H1 (cell line): ENCODE measurements around the gene RXRA. TPM values are rescaled to one million over a fixed set of nuclear protein-coding genes. Genes with fewer than 3 reads are reported as not detected.

Source experiments
- CTCF ChIA-PET: fragments of 300-600 bp; sonication (Branson Sonifier 250); formaldehyde crosslinking; loops from one replicate; lab custom pipeline; 2021; ENCODE audit not compliant: partially characterized antibody; lab: Charles Lee
- POLR2A ChIA-PET: fragments of 300-600 bp; sonication (Branson Sonifier 250); formaldehyde crosslinking; loops from one replicate; lab custom pipeline; 2021; ENCODE audit warnings: inconsistent platforms; ENCODE audit not compliant: partially characterized antibody; lab: Charles Lee
- DNase-seq, 2 experiments: peaks; one replicate each; pipeline versions ENCODE4 v3.0.0 to v3.0.0-alpha.2; 2010 to 2022; ENCODE audit warnings: low spot score in 2 of 2, low read depth in 1 of 2, mixed read lengths in 1 of 2
- FAIRE-seq: peaks from 2 replicates; lab custom pipeline; 2011; peaks lifted over from hg19 to GRCh38; lab: Jason Lieb, UNC
- H2AFZ ChIP-seq: 2 replicates; pipeline ENCODE4 v1.8.1; 2012; ENCODE audit warnings: low read length, inconsistent platforms
- H2AK5ac ChIP-seq: 2 replicates; pipeline ENCODE4 v1.6.1; 2013; ENCODE audit warnings: low read depth, low read length
- H2BK120ac ChIP-seq: replicated peaks from 2 replicates; pipeline ENCODE3; 2013; ENCODE audit warnings: low read depth, low read length, inconsistent platforms
- H2BK12ac ChIP-seq: 2 replicates; pipeline ENCODE4 v1.6.1; 2013; ENCODE audit warnings: low read depth, low read length
- H2BK15ac ChIP-seq: 2 replicates; pipeline ENCODE4 v1.6.1; 2013; ENCODE audit warnings: low read length
- H2BK20ac ChIP-seq: 2 replicates; pipeline ENCODE4 v1.6.1; 2013; ENCODE audit warnings: low read length
- H2BK5ac ChIP-seq: 2 replicates; pipeline ENCODE4 v1.6.1; 2013; ENCODE audit warnings: low read depth, low read length
- H3K14ac ChIP-seq: 2 replicates; pipeline ENCODE4 v1.6.1; 2013; ENCODE audit warnings: inconsistent platforms; ENCODE audit not compliant: insufficient read length
- H3K18ac ChIP-seq: 2 replicates; pipeline ENCODE4 v1.6.1; 2013; ENCODE audit warnings: low read length; ENCODE audit errors: extremely low read depth
- H3K23ac ChIP-seq: 2 replicates; pipeline ENCODE4 v1.6.1; 2013; ENCODE audit warnings: inconsistent platforms; ENCODE audit not compliant: insufficient read length
- H3K23me2 ChIP-seq: 2 replicates; pipeline ENCODE4 v1.6.1; 2013; ENCODE audit warnings: low read depth, low read length
- H3K27ac ChIP-seq: 2 replicates; pipeline ENCODE4 v1.6.1; 2011; ENCODE audit warnings: low read depth, low read length, inconsistent platforms
- H3K27me3 ChIP-seq, 4 experiments: replicated peaks in 1 of 4; 1 replicate in 1 of 4; 2 replicates in 3 of 4; pipeline versions ENCODE4 v1.6.1 to v1.8.1; 2011 to 2013; ENCODE audit warnings: low read length in 3 of 4, mild to moderate bottlenecking in 3 of 4, inconsistent platforms in 2 of 4, mixed read lengths in 2 of 4, moderate library complexity in 1 of 4; ENCODE audit not compliant: control insufficient read depth in 3 of 4, insufficient read depth in 3 of 4; ENCODE audit errors: extremely low read depth in 1 of 4
- H3K36me3 ChIP-seq, 4 experiments: 2 replicates each; pipeline versions ENCODE4 v1.6.1 to v1.8.1; 2011 to 2013; ENCODE audit warnings: mild to moderate bottlenecking in 4 of 4, low read length in 3 of 4, moderate library complexity in 2 of 4, control low read depth in 1 of 4, inconsistent platforms in 1 of 4; ENCODE audit not compliant: insufficient read depth in 4 of 4, control insufficient read depth in 2 of 4
- H3K4ac ChIP-seq: replicated peaks from 2 replicates; pipeline ENCODE3; 2013; ENCODE audit warnings: low read length, low read depth, mixed read lengths, inconsistent platforms; ENCODE audit not compliant: insufficient read length
- H3K4me1 ChIP-seq, 4 experiments: replicated peaks in 1 of 4; 1 replicate in 1 of 4; 2 replicates in 3 of 4; pipeline versions ENCODE4 v1.6.1 to v1.8.1; 2011 to 2013; ENCODE audit warnings: low read length in 3 of 4, inconsistent platforms in 2 of 4, mixed read lengths in 1 of 4; ENCODE audit not compliant: insufficient read depth in 4 of 4, control insufficient read depth in 3 of 4
- H3K4me2 ChIP-seq, 2 experiments: 2 replicates each; pipeline versions ENCODE4 v1.6.1 to v1.8.1; 2011 to 2013; ENCODE audit warnings: low read depth in 2 of 2, low read length in 2 of 2, control low read depth in 1 of 2, inconsistent platforms in 1 of 2, mild to moderate bottlenecking in 1 of 2; ENCODE audit not compliant: insufficient read depth in 1 of 2
- H3K4me3 ChIP-seq, 4 experiments: fragments of 200-600, 300-600 bp in 1 of 4; sonication (generic), shearing (Covaris generic), sonication (Bioruptor Twin) in 1 of 4; 2 replicates each; pipeline versions ENCODE4 v1.5.1 to v1.8.1; 2011 to 2016; ENCODE audit warnings: low read length in 4 of 4, low read depth in 3 of 4, control low read depth in 2 of 4, inconsistent platforms in 2 of 4, mild to moderate bottlenecking in 2 of 4, mixed read lengths in 1 of 4, moderate library complexity in 1 of 4; ENCODE audit not compliant: insufficient read depth in 2 of 4; ENCODE audit errors: extremely low read depth in 1 of 4
- H3K56ac ChIP-seq: replicated peaks from 2 replicates; pipeline ENCODE3; 2013; ENCODE audit warnings: low read depth, mild to moderate bottlenecking, mixed read lengths, low read length, inconsistent platforms; ENCODE audit not compliant: insufficient read length
- H3K79me1 ChIP-seq: 2 replicates; pipeline ENCODE4 v1.6.1; 2013; ENCODE audit warnings: low read depth, low read length, control low read depth
- H3K79me2 ChIP-seq, 2 experiments: 2 replicates each; pipeline versions ENCODE4 v1.6.1 to v1.8.1; 2012 to 2013; ENCODE audit warnings: low read length in 2 of 2, mild to moderate bottlenecking in 2 of 2, inconsistent platforms in 1 of 2; ENCODE audit not compliant: insufficient read depth in 2 of 2, control insufficient read depth in 1 of 2
- H3K9ac ChIP-seq, 4 experiments: replicated peaks in 1 of 4; 1 replicate in 1 of 4; 2 replicates in 3 of 4; pipeline versions ENCODE4 v1.6.1 to v1.8.1; 2011 to 2013; ENCODE audit warnings: low read depth in 3 of 4, low read length in 3 of 4, control low read depth in 2 of 4, mild to moderate bottlenecking in 2 of 4, moderate library complexity in 2 of 4, inconsistent platforms in 1 of 4; ENCODE audit errors: extremely low read depth in 1 of 4
- H3K9me3 ChIP-seq, 2 experiments: 2 replicates each; pipeline versions ENCODE4 v1.6.1 to v1.8.1; 2012 to 2013; ENCODE audit warnings: mild to moderate bottlenecking in 2 of 2, moderate library complexity in 2 of 2, control low read depth in 1 of 2, inconsistent platforms in 1 of 2, low read depth in 1 of 2, low read length in 1 of 2, mixed read lengths in 1 of 2; ENCODE audit not compliant: insufficient read depth in 2 of 2
- H4K20me1 ChIP-seq, 2 experiments: replicated peaks in 1 of 2; 2 replicates each; pipeline versions ENCODE3 to v1.8.1; 2011 to 2013; ENCODE audit warnings: inconsistent platforms in 2 of 2, low read length in 2 of 2, mild to moderate bottlenecking in 1 of 2; ENCODE audit not compliant: insufficient read depth in 2 of 2, control insufficient read depth in 1 of 2
- H4K5ac ChIP-seq: 2 replicates; pipeline ENCODE4 v1.6.1; 2013; ENCODE audit warnings: low read length, low read depth, mixed read lengths, inconsistent platforms; ENCODE audit not compliant: insufficient read length
- H4K8ac ChIP-seq: 2 replicates; pipeline ENCODE4 v1.8.0; 2013; ENCODE audit warnings: mild to moderate bottlenecking, moderate library complexity, low read length, inconsistent platforms; ENCODE audit not compliant: insufficient read depth; ENCODE audit errors: extremely low read depth
- H4K91ac ChIP-seq: replicated peaks from 2 replicates; pipeline ENCODE3; 2013; ENCODE audit warnings: low read length, mixed read lengths, inconsistent platforms; ENCODE audit not compliant: insufficient read length
- CEBPB ChIP-seq: IDR thresholded peaks from 2 replicates; pipeline ENCODE4 v1.6.1; 2012; ENCODE audit warnings: low read depth, low read length
- EGR1 ChIP-seq: IDR thresholded peaks from 2 replicates; pipeline ENCODE4 v1.6.1; 2011; ENCODE audit warnings: low read depth, low read length, borderline replicate concordance
- HDAC2 ChIP-seq, 2 experiments: fragments of 300-600 bp in 1 of 2; sonication (generic) in 1 of 2; IDR thresholded peaks; 2 replicates each; pipeline ENCODE4 v1.6.1; 2011 to 2012; ENCODE audit warnings: low read depth in 2 of 2, low read length in 2 of 2, mild to moderate bottlenecking in 2 of 2, moderate library complexity in 2 of 2, borderline replicate concordance in 1 of 2, inconsistent platforms in 1 of 2
- RAD21 ChIP-seq, 2 experiments: IDR thresholded peaks in 1 of 2; conservative IDR thresholded peaks in 1 of 2; 2 replicates each; pipeline ENCODE4 v1.6.1; 2011; ENCODE audit warnings: low read depth in 2 of 2, low read length in 2 of 2, improper control_type of control experiment in 1 of 2, inconsistent platforms in 1 of 2, mild to moderate bottlenecking in 1 of 2, moderate library complexity in 1 of 2
- RBBP5 ChIP-seq: IDR thresholded peaks from 2 replicates; pipeline ENCODE4 v1.7.1; 2012; ENCODE audit warnings: low read depth, mild to moderate bottlenecking, inconsistent platforms, low read length, moderate library complexity, borderline replicate concordance
- RFX5 ChIP-seq: IDR thresholded peaks from 2 replicates; pipeline ENCODE4 v1.6.1; 2011; ENCODE audit warnings: low read depth, low read length, improper control_type of control experiment, borderline replicate concordance
- ZNF274 ChIP-seq: IDR thresholded peaks from 2 replicates; pipeline ENCODE4 v1.7.0; 2012; ENCODE audit warnings: low read length, borderline replicate concordance; ENCODE audit errors: extremely low read depth
- WGBS, 2 experiments: shearing (Covaris generic) in 1 of 2; methylation state at CpG; one replicate each; pipeline versions ENCODE4 v1.1.6 to v1.1.7; 2013 to 2015; ENCODE audit warnings: low lambda C conversion rate in 2 of 2, mixed read lengths in 2 of 2, inconsistent platforms in 1 of 2, low coverage in 1 of 2, missing lambda C conversion rate in 1 of 2; ENCODE audit not compliant: insufficient replicate concordance in 2 of 2, insufficient coverage in 1 of 2, insufficient read length in 1 of 2; ENCODE audit errors: extremely low coverage in 1 of 2, missing lambda C conversion rate in 1 of 2; 5-methylcytosine and 5-hydroxymethylcytosine counted together
- polyA plus RNA-seq, 7 experiments: library from polyadenylated mRNA; depleted of rRNA in 3 of 7; stranded (reverse) in 5 of 7; unstranded in 2 of 7; fragments of >200 nt in 5 of 7; fragments of 200-250 nt in 2 of 7; gene quantifications; 1 replicate in 5 of 7; 2 replicates in 1 of 7; 4 replicates in 1 of 7; pipeline versions ENCODE4 v1.2.1 to v1.2.3, GENCODE V29; 2011 to 2013; ENCODE audit warnings: missing spikeins in 2 of 7, mixed read lengths in 2 of 7
- total RNA-seq: library from RNA; stranded (reverse); fragmentation: NEBNext Ultra II Directional; extraction: Animal tissue kit (Norgen Biotek cat#: 25700); gene quantifications from 2 replicates; pipeline ENCODE4 v1.2.1, GENCODE V29; 2021
- TF ChIP-seq, protein P1 (sequence below): IDR thresholded peaks from 2 replicates; pipeline ENCODE4 v1.6.1; 2011; ENCODE audit warnings: low read length, improper control_type of control experiment

Gene RXRA
- total and polyA plus RNA-seq, 2 of the 8 experiments (the other 6 are each of a cell fraction or from before 2014, with no cell fraction given), result 9.8 to 29.4 TPM

DNA sequence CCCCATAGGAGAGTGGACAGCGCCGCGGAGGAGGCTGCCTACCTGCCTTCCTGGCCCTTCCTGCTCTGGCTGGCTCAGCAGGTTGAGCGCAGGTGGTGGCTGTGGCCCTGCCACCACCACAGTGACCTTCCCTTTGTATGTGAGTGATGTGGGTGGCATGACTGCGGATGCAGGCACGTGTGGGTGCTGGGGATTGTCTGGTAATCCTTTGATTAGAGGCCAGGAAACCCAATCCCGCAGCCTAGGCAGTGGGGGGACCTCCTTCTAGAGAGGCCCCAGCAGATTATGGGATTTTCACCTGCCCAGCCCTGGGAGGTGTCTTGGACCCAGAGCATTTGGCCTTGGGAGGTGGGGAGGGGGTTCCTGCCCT is 16.5 kb downstream of the RXRA start:
- no peak overlapping the region for H3K14ac ChIP-seq
- TF ChIP-seq CEBPB, result no peak
- TF ChIP-seq RFX5, result no peak
- TF ChIP-seq, protein P1, sequence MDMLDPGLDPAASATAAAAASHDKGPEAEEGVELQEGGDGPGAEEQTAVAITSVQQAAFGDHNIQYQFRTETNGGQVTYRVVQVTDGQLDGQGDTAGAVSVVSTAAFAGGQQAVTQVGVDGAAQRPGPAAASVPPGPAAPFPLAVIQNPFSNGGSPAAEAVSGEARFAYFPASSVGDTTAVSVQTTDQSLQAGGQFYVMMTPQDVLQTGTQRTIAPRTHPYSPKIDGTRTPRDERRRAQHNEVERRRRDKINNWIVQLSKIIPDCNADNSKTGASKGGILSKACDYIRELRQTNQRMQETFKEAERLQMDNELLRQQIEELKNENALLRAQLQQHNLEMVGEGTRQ, result no peak
- no peak for TF ChIP-seq ZNF274
- no peak for TF ChIP-seq EGR1
- TF ChIP-seq RAD21 (IDR thresholded peaks at IDR 0.05 in 1 of 2, conservative IDR thresholded peaks at IDR 0.05 in 1 of 2; ENCODE audit: low read depth in 2 of 2, low read length in 2 of 2), result no peak
- TF ChIP-seq HDAC2 (IDR thresholded peaks at IDR 0.05; ENCODE audit: borderline replicate concordance in 1 of 2, low read depth in 2 of 2, low read length in 2 of 2), result no peak
- no peak for TF ChIP-seq RBBP5

More for the DNA sequence above, 16.5 kb downstream of the RXRA start:
- Histone ChIP-seq H3K36me3 (no peaks in the 10 kb centered on the region), H2BK5ac (no peak overlapping the region; the same call in 1 of the 2 replicates), H3K79me2 (peaks cover 3 to 83% of the 10 kb centered on the region in 2 experiments; a peak in 3 of 4 replicates), H3K4me2 (no peak overlapping the region), H4K91ac (no peak overlapping the region), H3K18ac (no peak overlapping the region; the same call in 1 of the 2 replicates), H4K5ac (no peak overlapping the region), H2AFZ (no peak overlapping the region), H2BK20ac (no peak overlapping the region), H2AK5ac (no peak overlapping the region), H3K4me1 (no peaks in the 10 kb centered on the region; a peak in 1 of 7 replicates), H2BK120ac (no peak overlapping the region), H3K9ac (no peak overlapping the region), H3K23ac (no peak overlapping the region), H3K4me3 (no peak overlapping the region), H3K79me1 (peaks cover 38% of the 10 kb centered on the region), H3K9me3 (no peaks in the 10 kb centered on the region), H2BK15ac (no peak overlapping the region), H3K27me3 (no peaks in the 10 kb centered on the region), H3K27ac (no peak overlapping the region), H4K8ac (peak overlapping the region; percentile 84; the same call in 1 of the 2 replicates), H3K56ac (no peak overlapping the region), H2BK12ac (no peak overlapping the region), H4K20me1 (peaks cover 17 to 51% of the 10 kb centered on the region in 2 experiments), H3K23me2 (no peaks in the 10 kb centered on the region; the same call in 1 of the 2 replicates), H3K4ac (no peak overlapping the region)
- DNase-seq (no peak), FAIRE-seq (no peak)
- ChIA-PET POLR2A (interaction anchor here (0.7 kb wide), 1 partner anchor 92 kb away, joined by 3 read pairs; no protein-coding TSS in a partner anchor), CTCF (interaction anchor here (1.1 to 3.0 kb wide), 4 partner anchors 9 to 172 kb away, joined by 3 to 17 read pairs (median 11); no protein-coding TSS in a partner anchor)
- WGBS, 2 experiments, result 83% methylated on average over 6 of the region's 7 CpGs; no CpG with 5 or more reads in 1 of the 2 experiments
